ENCODE data around the gene NLRC5. TPM values are rescaled to one million over a fixed set of nuclear protein-coding genes. Genes with fewer than 3 reads are reported as not detected.

Gene NLRC5
- total RNA-seq, 1 donor from 2014 or later = 1.5 TPM

DNA sequence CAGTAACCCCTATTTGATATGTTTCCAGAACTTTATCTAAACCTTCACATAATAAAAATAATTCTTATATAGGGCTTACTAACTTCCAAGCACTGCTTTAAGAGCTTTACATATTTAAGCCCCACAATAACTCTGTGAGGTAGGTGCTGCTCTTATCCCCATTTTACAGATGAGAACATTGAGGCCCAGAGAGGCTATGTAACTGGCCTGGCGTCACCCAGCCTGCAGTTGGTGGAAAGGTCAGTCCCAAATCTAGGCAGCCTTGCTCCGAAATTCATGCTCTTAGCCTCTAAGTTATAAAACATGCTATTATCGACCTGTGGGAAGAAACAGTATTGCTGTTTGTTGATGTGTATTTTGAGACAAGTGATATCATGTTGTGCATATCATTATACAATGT lies 9.0 kb downstream of the NLRC5 start:
- no peaks in the 10 kb centered on the region for H3K36me3 Mint-ChIP-seq (ENCODE audit: unreplicated experiment)
- H3K27me3 Mint-ChIP-seq (ENCODE audit: unreplicated experiment) = peaks cover 5% of the 10 kb centered on the region
- no peaks in the 10 kb centered on the region for H3K4me1 Mint-ChIP-seq (ENCODE audit: low read depth, unreplicated experiment)
- DNase-seq = no peak
- H3K4me3 Mint-ChIP-seq (ENCODE audit: unreplicated experiment) = no peak overlapping the region
- no peaks in the 10 kb centered on the region for H3K9me3 Mint-ChIP-seq (ENCODE audit: unreplicated experiment)
- H3K27ac Mint-ChIP-seq (ENCODE audit: unreplicated experiment) = no peak overlapping the region
- TF ChIP-seq, protein P1, sequence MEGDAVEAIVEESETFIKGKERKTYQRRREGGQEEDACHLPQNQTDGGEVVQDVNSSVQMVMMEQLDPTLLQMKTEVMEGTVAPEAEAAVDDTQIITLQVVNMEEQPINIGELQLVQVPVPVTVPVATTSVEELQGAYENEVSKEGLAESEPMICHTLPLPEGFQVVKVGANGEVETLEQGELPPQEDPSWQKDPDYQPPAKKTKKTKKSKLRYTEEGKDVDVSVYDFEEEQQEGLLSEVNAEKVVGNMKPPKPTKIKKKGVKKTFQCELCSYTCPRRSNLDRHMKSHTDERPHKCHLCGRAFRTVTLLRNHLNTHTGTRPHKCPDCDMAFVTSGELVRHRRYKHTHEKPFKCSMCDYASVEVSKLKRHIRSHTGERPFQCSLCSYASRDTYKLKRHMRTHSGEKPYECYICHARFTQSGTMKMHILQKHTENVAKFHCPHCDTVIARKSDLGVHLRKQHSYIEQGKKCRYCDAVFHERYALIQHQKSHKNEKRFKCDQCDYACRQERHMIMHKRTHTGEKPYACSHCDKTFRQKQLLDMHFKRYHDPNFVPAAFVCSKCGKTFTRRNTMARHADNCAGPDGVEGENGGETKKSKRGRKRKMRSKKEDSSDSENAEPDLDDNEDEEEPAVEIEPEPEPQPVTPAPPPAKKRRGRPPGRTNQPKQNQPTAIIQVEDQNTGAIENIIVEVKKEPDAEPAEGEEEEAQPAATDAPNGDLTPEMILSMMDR (IDR thresholded peaks at IDR 0.05; ENCODE audit: partially characterized antibody, unreplicated experiment) = no peak

DNA sequence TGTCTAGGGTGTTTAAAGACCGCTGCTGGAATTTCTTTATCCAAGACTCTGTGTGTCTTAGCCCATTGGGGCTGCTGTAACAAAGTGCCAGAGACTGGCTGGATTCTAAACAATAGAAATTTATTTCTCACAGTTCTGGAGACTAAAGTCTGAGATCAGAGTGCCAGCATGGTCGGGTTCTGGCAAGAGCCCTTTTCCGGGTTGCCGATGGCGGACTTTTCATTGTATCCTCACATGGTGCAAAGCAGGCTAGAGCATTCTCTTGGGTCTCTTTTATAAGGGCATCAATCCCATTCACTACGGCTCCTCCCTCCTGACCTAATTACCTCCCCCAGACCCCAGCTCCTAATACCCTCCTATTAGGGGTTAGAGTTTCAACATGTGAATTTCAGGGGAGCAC lies 9.5 kb downstream of the NLRC5 start:
- H3K27ac Mint-ChIP-seq (ENCODE audit: unreplicated experiment) = no peak overlapping the region
- H3K9me3 Mint-ChIP-seq (ENCODE audit: unreplicated experiment) = no peaks in the 10 kb centered on the region
- H3K4me1 Mint-ChIP-seq (ENCODE audit: low read depth, unreplicated experiment) = no peaks in the 10 kb centered on the region
- TF ChIP-seq, protein P1 (IDR thresholded peaks at IDR 0.05; ENCODE audit: partially characterized antibody, unreplicated experiment) = no peak
- no peak for DNase-seq
- H3K36me3 Mint-ChIP-seq (ENCODE audit: unreplicated experiment) = no peaks in the 10 kb centered on the region
- no peak overlapping the region for H3K4me3 Mint-ChIP-seq (ENCODE audit: unreplicated experiment)
- peaks cover 5% of the 10 kb centered on the region for H3K27me3 Mint-ChIP-seq (ENCODE audit: unreplicated experiment)

DNA sequence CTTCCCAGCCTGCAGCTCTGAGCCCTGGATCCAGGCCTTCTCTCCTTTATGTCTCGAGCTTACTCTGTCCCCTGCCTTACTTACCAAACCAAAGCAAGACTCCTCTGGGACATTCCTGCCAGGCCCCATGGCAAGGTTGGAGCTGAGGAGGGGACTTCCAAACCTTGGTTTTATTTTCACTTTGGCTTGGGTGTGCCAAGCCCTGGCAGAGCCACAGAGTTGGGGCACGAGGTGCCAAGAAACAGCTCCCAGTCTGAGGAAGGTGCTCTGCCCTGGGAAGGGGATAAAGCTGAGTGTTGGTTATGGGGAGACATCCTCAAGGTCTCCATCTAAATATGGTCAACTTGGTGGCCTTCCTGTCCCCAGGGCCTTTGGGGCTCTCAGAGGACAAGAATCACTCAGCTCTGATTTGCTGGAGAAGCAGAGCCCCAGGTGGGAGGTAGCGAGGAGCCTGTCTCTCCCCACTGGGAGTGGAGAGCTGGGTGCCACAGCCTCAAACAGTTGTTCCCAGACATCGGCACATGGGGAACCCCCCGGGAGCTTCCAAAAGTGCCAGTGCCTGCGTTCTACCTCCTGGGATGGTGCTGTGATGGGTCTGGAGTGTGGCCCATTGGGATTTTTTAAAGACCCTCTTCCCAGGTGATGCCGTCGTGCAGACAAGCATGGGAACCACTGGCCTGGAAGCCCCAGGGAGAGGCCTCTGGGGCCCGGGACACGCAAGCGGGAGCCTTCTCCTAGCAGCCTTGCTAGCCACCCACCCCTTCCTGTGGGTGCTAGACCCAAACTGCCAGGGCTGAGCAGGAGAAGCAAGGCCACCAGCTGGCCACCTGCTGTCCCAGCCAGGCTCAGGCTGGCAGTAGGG lies 10.3 kb downstream of the NLRC5 start:
- no peak overlapping the region for H3K27ac Mint-ChIP-seq (ENCODE audit: unreplicated experiment)
- no peaks in the 10 kb centered on the region for H3K4me1 Mint-ChIP-seq (ENCODE audit: low read depth, unreplicated experiment)
- TF ChIP-seq, protein P1 (IDR thresholded peaks at IDR 0.05; ENCODE audit: partially characterized antibody, unreplicated experiment) = no peak
- no peak overlapping the region for H3K4me3 Mint-ChIP-seq (ENCODE audit: unreplicated experiment)
- H3K27me3 Mint-ChIP-seq (ENCODE audit: unreplicated experiment) = peaks cover 3% of the 10 kb centered on the region
- no peaks in the 10 kb centered on the region for H3K36me3 Mint-ChIP-seq (ENCODE audit: unreplicated experiment)
- no peak for DNase-seq
- no peaks in the 10 kb centered on the region for H3K9me3 Mint-ChIP-seq (ENCODE audit: unreplicated experiment)

DNA sequence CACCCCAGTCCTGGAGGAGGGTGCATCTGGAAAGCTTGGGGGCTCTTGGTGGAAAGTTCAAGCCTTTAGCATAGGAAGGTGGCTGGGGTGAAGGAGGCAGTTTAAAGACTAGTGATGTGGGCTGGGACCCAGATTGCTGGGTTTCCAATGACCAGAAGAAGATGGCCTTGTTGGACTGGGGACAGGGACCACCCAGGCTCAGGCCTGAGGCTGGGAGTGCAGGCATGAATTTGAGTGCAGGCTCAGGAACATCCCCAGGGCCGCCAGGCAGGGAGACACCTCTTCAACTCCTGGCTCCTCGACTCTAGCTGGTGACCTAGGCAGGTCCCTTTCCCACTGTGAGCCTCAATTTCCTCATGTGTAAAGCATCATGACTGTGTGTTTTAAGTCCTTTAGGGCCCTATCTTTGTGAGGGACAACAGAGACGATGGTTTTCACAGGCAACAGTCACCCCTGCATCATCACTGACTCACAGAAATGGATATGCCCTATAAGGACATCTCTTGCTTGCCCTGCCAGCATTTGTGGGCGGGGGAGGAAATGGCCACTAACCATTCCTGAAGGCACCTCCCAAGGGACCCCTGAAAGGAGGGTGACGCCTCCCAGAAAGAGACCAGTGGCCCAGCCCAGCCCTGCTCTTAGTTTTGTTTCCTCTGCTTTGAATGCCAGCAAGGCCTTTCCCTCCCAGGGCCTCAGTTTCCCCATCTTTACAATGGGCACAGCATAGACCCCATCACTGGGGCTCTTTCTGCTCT lies 11.1 kb downstream of the NLRC5 start:
- no peak for DNase-seq
- Mint-ChIP-seq H3K27ac (ENCODE audit: unreplicated experiment) (no peak overlapping the region), H3K36me3 (ENCODE audit: unreplicated experiment) (no peaks in the 10 kb centered on the region), H3K4me3 (ENCODE audit: unreplicated experiment) (no peak overlapping the region), H3K27me3 (ENCODE audit: unreplicated experiment) (peaks cover 2% of the 10 kb centered on the region), H3K4me1 (ENCODE audit: low read depth, unreplicated experiment) (no peaks in the 10 kb centered on the region), H3K9me3 (ENCODE audit: unreplicated experiment) (no peaks in the 10 kb centered on the region)
- TF ChIP-seq, protein P1 (IDR thresholded peaks at IDR 0.05; ENCODE audit: partially characterized antibody, unreplicated experiment) = no peak
